Tibial nerve (tissue), 4 donors: ENCODE measurements around the gene RPLP2. TPM values are rescaled to one million over a fixed set of nuclear protein-coding genes. Genes with fewer than 3 reads are reported as not detected.

Experiments
- DNase-seq, 2 donors: peaks; one replicate each; pipeline ENCODE4 v3.0.0-alpha.2; 2019; ENCODE audit warnings: low spot score in 2 of 2
- H3K27ac ChIP-seq, 4 donors: fragments of 200-600 bp; sonication (generic) in 3 of 4; one replicate each; pipeline ENCODE4 v1.5.1; 2017 to 2019; ENCODE audit warnings: mild to moderate bottlenecking in 1 of 4
- H3K27me3 ChIP-seq, 2 donors: fragments of 200-600 bp; sonication (generic) in 1 of 2; one replicate each; pipeline versions ENCODE4 v1.5.1 to v1.6.0; 2017 to 2019
- H3K36me3 ChIP-seq, 3 donors: fragments of 200-600 bp; sonication (generic); one replicate each; pipeline ENCODE4 v1.5.1; 2018 to 2019
- H3K4me1 ChIP-seq, 4 donors: fragments of 200-600 bp; sonication (generic) in 3 of 4; one replicate each; pipeline ENCODE4 v1.5.1; 2017 to 2019
- H3K4me3 ChIP-seq, 4 donors: fragments of 200-600 bp; sonication (generic) in 3 of 4; one replicate each; pipeline ENCODE4 v1.5.1; 2017 to 2019; ENCODE audit warnings: mild to moderate bottlenecking in 1 of 4, moderate library complexity in 1 of 4
- H3K9me3 ChIP-seq, 4 donors: fragments of 200-600 bp; sonication (generic) in 3 of 4; one replicate each; pipeline ENCODE4 v1.5.1; 2017 to 2019
- CTCF ChIP-seq, 5 experiments: fragments of 200-600 bp in 3 of 5; fragments of 450-650 bp in 2 of 5; sonication (generic) in 3 of 5; IDR thresholded peaks; one replicate each; pipeline ENCODE4 v1.5.1; 2016 to 2019; ENCODE audit warnings: antibody characterized with exemption in 5 of 5, mild to moderate bottlenecking in 3 of 5, moderate library complexity in 2 of 5
- EP300 ChIP-seq, 2 donors: sonication (generic); formaldehyde crosslinking; IDR thresholded peaks; one replicate each; pipeline ENCODE4 v1.6.1; 2017; ENCODE audit warnings: antibody characterized with exemption in 2 of 2, mild to moderate bottlenecking in 1 of 2
- POLR2A ChIP-seq, 2 donors: fragments of 450-650 bp; IDR thresholded peaks; one replicate each; pipeline ENCODE4 v1.6.1; 2017; ENCODE audit warnings: antibody characterized with exemption in 2 of 2, mild to moderate bottlenecking in 2 of 2, moderate library complexity in 2 of 2
- WGBS, 2 donors: methylation state at CpG; one replicate each; pipeline ENCODE4 v1.1.5; 2018; 5-methylcytosine and 5-hydroxymethylcytosine counted together
- small RNA-seq: library from RNA; depleted of rRNA; stranded (forward); fragments of <200 nt; gene quantifications from one replicate; pipeline ENCODE3, GENCODE V24; 2016
- total RNA-seq, 4 donors: library from RNA; depleted of rRNA; stranded (reverse); fragments of >200 nt; gene quantifications; one replicate each; pipeline ENCODE4 v1.1.0, GENCODE V29; 2016

RPLP2 gene
- total RNA-seq, 4 donors from 2014 or later: 404 to 765 (median 584) TPM

GRCh38 chr11:862081-862661 lies 52.4 kb downstream of the RPLP2 start:
- peaks cover 0 to 62% (median 14%) of the 10 kb centered on the region in 4 donors for H3K4me1 ChIP-seq
- H3K27me3 ChIP-seq: no peaks in the 10 kb centered on the region
- H3K4me3 ChIP-seq: no peak overlapping the region
- no peak for DNase-seq
- 37 to 57% methylated on average over 8 to 20 of the region's 20 CpGs for WGBS, 2 donors
- peaks cover 0 to 52% (median 0%) of the 10 kb centered on the region in 3 donors for H3K36me3 ChIP-seq
- H3K27ac ChIP-seq: peak overlapping the region in 2 of 4 donors; percentile 10 to 47
- no peaks in the 10 kb centered on the region for H3K9me3 ChIP-seq
- TF ChIP-seq CTCF (IDR thresholded peaks at IDR 0.05) (no peak), POLR2A (IDR thresholded peaks at IDR 0.05) (no peak), EP300 (IDR thresholded peaks at IDR 0.05) (no peak)

Small RNAs within 50 kb of the gene (small RNA-seq; reads per million reads assigned to genes)
- gene SNORA52: not detected

Other genes with a start within 250 kb of the RPLP2 start
- gene LMNTD2, start 249.2 kb upstream of the RPLP2 start, total RNA-seq: 1 to 10 TPM; 1.3 to 5.9 (median 3.2) TPM
- 10 to 100 TPM; 21.0 to 25.6 (median 23.1) TPM for gene RASSF7, start 249.0 kb upstream of the RPLP2 start, total RNA-seq
- gene PHRF1, start 233.5 kb upstream of the RPLP2 start, total RNA-seq: 10 to 100 TPM; 27.1 to 49.2 (median 34.9) TPM
- gene IRF7, start 194.0 kb upstream of the RPLP2 start, total RNA-seq: 10 to 100 TPM in 3 of 4 donors, 1 to 10 TPM in 1; 9.0 to 37.7 (median 27.5) TPM
- gene CDHR5, start 185.0 kb upstream of the RPLP2 start, total RNA-seq: not detected
- not detected for gene SCT, start 182.8 kb upstream of the RPLP2 start, total RNA-seq
- 1 to 10 TPM in 1 of 4 donors, under 1 TPM in 2, not detected in 1; 0.84 to 2.5 (median 0.90) TPM for gene DRD4, start 172.7 kb upstream of the RPLP2 start, total RNA-seq
- gene DEAF1, start 114.7 kb upstream of the RPLP2 start, total RNA-seq: 10 to 100 TPM; 31.6 to 54.3 (median 41.2) TPM
- gene TMEM80, start 114.2 kb upstream of the RPLP2 start, total RNA-seq: 10 to 100 TPM; 15.3 to 43.9 (median 38.1) TPM
- gene EPS8L2, start 103.7 kb upstream of the RPLP2 start, total RNA-seq: 10 to 100 TPM; 29.1 to 48.0 (median 32.7) TPM
- gene TALDO1, start 62.5 kb upstream of the RPLP2 start, total RNA-seq: 100 to 1,000 TPM; 203 to 323 (median 241) TPM
- gene GATD1, start 32.5 kb upstream of the RPLP2 start, total RNA-seq: 10 to 100 TPM; 22.1 to 41.4 (median 27.3) TPM
- gene CEND1, start 19.9 kb upstream of the RPLP2 start, total RNA-seq: not detected
- 10 to 100 TPM in 2 of 4 donors, 1 to 10 TPM in 2; 8.0 to 17.5 (median 10.0) TPM for gene SLC25A22, start 11.7 kb upstream of the RPLP2 start, total RNA-seq
- 10 to 100 TPM; 32.2 to 67.5 (median 35.9) TPM for gene PIDD1, start 4.7 kb upstream of the RPLP2 start, total RNA-seq
- gene PNPLA2, start 8.9 kb downstream of the RPLP2 start, total RNA-seq: 100 to 1,000 TPM; 136 to 314 (median 187) TPM
- 10 to 100 TPM in 3 of 4 donors, 1 to 10 TPM in 1; 7.1 to 19.7 (median 16.8) TPM for gene CRACR2B, start 18.0 kb downstream of the RPLP2 start, total RNA-seq
- 100 to 1,000 TPM; 264 to 309 (median 281) TPM for gene CD151, start 23.0 kb downstream of the RPLP2 start, total RNA-seq
- 100 to 1,000 TPM in 2 of 4 donors, 10 to 100 TPM in 2; 71.7 to 140 (median 110) TPM for gene POLR2L, start 32.6 kb downstream of the RPLP2 start, total RNA-seq
- 100 to 1,000 TPM; 139 to 256 (median 221) TPM for gene TSPAN4, start 32.9 kb downstream of the RPLP2 start, total RNA-seq
- 10 to 100 TPM; 47.9 to 83.4 (median 65.8) TPM for gene CHID1, start 100.8 kb downstream of the RPLP2 start, total RNA-seq
- gene AP2A2, start 115.9 kb downstream of the RPLP2 start, total RNA-seq: 100 to 1,000 TPM in 1 of 4 donors, 10 to 100 TPM in 3; 70.8 to 136 (median 90.3) TPM
- 1 to 10 TPM in 1 of 4 donors, under 1 TPM in 2, not detected in 1; under 0.01 to 2.7 (median under 0.01) TPM for gene MUC6, start 226.8 kb downstream of the RPLP2 start, total RNA-seq